Gastrocnemius medialis (tissue), 4 donors: ENCODE measurements around the gene RABGAP1L.

Source experiments
- POLR2A ChIP-seq, 2 donors: fragments of 450-650 bp; IDR thresholded peaks; one replicate each; pipeline ENCODE4 v1.6.1; 2017; ENCODE audit warnings: antibody characterized with exemption in 2 of 2, mild to moderate bottlenecking in 2 of 2, moderate library complexity in 2 of 2
- TF ChIP-seq, protein P1 (sequence below), 5 experiments: fragments of 450-650 bp in 3 of 5; fragments of 200-600 bp in 2 of 5; sonication (generic) in 2 of 5; IDR thresholded peaks in 4 of 5; conservative IDR thresholded peaks in 1 of 5; 1 replicate in 4 of 5; 2 replicates in 1 of 5; pipeline ENCODE4 v1.5.1; 2016 to 2019; ENCODE audit warnings: antibody characterized with exemption in 5 of 5, mild to moderate bottlenecking in 3 of 5, moderate library complexity in 3 of 5

- no peak for TF ChIP-seq POLR2A (IDR thresholded peaks at IDR 0.05)
- TF ChIP-seq, protein P1, sequence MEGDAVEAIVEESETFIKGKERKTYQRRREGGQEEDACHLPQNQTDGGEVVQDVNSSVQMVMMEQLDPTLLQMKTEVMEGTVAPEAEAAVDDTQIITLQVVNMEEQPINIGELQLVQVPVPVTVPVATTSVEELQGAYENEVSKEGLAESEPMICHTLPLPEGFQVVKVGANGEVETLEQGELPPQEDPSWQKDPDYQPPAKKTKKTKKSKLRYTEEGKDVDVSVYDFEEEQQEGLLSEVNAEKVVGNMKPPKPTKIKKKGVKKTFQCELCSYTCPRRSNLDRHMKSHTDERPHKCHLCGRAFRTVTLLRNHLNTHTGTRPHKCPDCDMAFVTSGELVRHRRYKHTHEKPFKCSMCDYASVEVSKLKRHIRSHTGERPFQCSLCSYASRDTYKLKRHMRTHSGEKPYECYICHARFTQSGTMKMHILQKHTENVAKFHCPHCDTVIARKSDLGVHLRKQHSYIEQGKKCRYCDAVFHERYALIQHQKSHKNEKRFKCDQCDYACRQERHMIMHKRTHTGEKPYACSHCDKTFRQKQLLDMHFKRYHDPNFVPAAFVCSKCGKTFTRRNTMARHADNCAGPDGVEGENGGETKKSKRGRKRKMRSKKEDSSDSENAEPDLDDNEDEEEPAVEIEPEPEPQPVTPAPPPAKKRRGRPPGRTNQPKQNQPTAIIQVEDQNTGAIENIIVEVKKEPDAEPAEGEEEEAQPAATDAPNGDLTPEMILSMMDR (IDR thresholded peaks at IDR 0.05 in 4 of 5, conservative IDR thresholded peaks at IDR 0.05 in 1 of 5), result no peak
Measured at GRCh38 chr1:174221681-174222080, 62.4 kb downstream of the RABGAP1L start.
